CD4-positive, alpha-beta T cell treated with Interleukin-2 at 100 ng/mL for 4 hours (primary cell): ENCODE results near the gene SLX9.
A peak's percentile ranks its signal among the peaks of the same experiment; 100 is the strongest.

Source experiments
- DNase-seq: peaks from one replicate; pipeline ENCODE4 v3.0.0-alpha.2; 2020; ENCODE audit warnings: low spot score

The SLX9 gene, protein sequence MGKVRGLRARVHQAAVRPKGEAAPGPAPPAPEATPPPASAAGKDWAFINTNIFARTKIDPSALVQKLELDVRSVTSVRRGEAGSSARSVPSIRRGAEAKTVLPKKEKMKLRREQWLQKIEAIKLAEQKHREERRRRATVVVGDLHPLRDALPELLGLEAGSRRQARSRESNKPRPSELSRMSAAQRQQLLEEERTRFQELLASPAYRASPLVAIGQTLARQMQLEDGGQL

DNA sequence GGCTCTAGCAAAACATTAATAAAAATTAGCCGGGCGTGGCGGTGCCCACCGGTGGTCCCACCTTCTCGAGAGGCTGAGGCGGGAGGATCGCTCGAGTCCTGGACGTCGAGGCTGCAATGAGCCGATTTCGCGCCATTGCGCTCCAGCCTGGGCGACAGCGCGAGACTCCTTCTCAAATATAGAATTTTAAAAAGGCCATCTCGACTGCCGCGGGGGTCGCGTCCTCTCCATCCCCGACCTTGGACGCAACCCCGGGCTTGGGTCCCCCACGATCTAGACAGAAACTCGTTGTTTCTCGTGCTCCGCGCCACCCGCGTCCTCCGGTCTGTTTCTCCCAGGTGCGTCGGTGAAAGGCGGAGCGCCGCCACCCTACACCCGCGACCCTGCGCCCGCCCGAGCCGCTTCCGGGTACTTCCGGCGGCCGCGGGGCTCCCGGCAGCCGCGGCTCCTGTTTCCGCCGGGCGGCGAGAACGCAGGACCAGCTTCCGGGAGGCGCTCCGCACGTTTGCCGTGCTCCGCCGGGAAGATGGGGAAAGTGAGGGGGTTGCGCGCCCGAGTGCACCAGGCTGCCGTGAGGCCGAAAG is at the start of gene SLX9:
Gene SLX9 (plus strand): TSS at position 498 of the 584 bp plus-strand sequence. CDS start 29 bp downstream, at position 527.
- peak; percentile 76 for DNase-seq

GRCh38 chr21:44890338-44890931 is 49.4 kb upstream of the SLX9 start:
- DNase-seq, result no peak

GRCh38 chr21:44890961-44891541 is 48.8 kb upstream of the SLX9 start:
- DNase-seq, result no peak

GRCh38 chr21:44891631-44892031 is 48.2 kb upstream of the SLX9 start:
- no peak for DNase-seq

DNA sequence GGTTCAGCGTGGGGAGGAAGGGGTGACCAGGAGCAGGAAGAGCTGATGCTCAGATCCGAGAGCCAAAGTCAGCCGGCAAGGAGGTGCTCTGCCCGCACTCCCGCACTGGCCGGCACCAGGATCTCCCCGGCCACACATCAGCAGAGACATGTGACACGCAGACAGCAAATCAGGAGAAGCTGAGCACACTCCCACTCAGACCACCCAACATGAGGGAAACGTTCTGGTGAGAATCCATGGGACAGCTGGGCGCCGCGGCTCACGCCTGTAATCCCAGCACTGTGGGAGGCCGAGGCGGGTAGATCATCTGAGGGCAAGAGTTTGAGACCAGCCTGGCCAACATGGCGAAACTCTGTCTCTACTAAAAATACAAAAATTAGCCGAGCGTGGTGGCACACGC is 47.7 kb upstream of the SLX9 start:
- no peak for DNase-seq

DNA sequence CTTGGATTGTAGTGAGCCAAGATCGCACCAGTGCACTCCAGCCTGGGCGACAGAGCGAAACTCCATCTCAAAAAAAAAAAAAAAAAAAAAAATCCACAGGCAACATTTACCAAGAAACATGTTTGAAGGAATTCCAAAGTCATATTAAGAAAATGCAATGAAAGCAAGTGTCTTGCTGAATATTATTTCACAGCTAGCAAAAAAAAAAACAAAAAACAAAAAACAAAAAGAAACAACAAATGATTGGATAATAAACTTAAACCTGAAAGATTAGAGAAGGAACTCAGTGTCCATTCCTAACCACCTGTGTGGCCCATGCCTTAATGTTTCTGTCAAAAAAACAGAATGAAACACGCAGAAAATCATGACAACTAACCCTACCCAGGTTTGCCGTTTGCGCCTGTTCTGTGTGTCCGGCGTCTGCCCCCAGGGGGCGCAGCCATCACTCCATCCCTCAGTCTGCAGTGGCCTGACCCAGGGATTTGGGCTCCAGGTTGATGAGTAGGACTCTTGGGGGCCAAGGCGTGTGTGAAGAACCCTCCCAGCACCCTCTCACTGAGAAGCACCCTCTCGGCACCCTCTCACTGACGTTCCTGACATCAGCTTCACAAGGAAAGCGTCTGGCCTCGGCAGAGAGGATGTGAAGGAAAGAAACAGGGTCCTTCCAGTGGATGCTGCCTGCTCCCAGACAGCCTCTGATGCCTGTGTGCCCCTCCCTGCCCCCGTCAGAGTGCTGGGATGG is 47.1 kb upstream of the SLX9 start:
- DNase-seq, result peak; percentile 83

DNA sequence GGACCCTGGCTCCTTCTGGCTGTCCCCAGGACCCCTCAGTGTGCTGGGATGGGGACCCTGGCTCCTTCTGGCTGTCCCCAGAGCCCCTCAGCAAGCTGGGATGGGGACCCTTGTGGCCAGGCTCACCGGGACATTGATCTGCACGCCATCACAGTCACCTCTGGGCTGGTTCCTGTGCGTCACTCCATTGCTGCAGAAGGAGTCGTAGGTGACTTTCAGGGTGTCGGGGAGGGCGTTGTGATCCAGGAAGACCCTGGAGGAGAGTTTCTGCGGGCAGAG is 46.6 kb upstream of the SLX9 start:
- DNase-seq, result no peak

DNA sequence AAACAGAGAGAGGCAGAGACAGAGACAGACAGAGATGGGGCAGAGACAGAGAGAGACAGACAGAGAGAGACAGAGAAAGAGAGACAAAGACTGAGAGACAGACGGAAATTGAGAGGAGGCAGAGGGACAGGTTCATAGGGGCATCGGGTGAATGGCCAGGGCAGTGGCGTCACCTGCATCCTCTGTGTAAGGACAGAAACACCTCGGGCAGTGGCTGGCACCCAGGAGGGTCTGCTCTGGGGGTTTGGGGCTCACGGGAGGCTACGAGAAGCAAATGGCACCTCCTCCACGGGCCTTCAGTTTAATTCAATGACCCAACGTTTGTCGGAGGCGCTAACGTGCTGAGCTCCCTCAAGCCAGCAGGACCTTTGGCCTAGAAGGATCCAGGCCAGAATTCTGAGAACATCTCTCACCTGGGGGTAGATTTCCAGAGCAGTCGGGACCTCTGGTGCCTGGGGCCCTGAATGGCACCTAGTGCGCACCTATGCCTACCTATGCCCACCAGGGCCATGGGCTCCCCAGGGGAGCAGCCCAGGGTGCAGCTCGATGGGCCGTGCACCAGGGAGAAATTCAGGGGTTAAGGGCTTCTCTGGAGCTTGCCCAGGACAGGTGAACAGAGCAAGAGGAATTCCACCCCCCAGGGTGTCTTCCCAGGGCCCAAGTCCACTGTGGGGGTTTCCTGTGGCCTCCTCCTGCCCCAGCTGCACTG is 45.7 kb upstream of the SLX9 start:
- no peak for DNase-seq

GRCh38 chr21:44894687-44895302 is 45.0 kb upstream of the SLX9 start:
- DNase-seq, result no peak

GRCh38 chr21:44895859-44896258 is 44.0 kb upstream of the SLX9 start:
- DNase-seq, result no peak

DNA sequence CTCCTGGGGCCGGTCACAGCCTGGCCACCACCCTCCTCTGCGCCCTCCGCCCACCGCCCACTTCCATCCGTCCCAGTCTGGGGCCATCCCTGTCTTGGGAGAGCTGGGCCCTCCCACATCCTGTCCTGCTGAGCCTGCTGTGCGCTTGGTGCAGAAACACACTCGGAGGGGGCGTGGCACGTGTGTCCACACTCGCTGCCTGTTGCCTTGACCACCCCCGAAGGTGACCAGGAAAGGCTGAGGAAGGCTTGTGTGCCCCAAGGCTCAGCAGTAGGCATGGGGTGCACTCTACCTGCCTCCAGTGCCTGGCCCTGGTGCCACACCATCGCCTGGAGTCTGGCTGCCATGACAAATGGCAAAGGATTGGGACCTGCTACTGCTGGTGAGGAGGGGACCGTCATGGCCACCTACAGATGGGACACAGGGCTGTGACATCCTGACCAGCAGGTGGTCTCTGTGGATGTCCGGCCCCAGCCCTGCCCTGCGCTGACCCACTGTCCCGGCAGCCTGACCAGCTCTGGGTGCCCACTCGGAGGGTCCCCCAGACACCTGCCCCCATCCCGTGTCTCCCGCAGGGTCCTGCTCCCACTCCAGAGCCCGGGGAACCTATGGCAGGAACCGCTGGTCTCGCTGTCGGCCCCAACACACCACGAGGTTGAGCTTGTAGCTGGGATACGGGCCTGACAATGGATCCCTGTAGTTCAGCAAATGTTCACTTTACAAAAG is 43.1 kb upstream of the SLX9 start:
- no peak for DNase-seq

DNA sequence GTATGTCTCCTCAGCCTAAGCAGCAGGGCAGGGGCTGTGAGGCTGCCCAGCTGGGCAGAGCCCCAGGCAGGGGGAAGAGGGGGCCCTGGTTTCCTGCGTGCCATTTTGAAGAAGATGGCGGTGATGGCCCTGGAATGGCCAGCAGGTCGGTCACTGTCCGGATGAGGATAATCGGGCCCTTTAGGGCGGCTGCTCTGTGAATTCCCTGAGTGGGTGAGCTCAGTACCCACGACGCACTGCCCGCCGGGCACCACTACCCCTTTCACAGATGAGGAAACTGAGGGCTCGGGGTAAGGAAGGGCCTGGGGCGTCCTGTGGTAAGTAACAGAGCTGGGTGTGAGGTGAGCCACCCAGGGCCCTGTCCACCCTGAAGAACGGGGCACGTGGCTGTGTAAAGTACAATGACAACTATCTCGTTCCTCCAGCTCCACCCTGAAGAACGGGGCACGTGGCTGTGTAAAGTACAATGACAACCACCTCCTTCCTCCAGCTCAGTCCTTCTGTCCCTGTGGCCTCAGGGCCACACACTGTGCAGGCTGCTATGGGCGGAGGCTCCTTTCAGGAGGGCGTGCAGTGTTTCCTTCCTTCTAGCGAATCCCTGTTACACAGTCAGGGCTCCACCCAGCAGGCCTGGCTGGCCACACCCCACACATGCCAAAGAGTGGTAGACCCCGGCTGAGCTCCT is 42.4 kb upstream of the SLX9 start:
- no peak for DNase-seq

DNA sequence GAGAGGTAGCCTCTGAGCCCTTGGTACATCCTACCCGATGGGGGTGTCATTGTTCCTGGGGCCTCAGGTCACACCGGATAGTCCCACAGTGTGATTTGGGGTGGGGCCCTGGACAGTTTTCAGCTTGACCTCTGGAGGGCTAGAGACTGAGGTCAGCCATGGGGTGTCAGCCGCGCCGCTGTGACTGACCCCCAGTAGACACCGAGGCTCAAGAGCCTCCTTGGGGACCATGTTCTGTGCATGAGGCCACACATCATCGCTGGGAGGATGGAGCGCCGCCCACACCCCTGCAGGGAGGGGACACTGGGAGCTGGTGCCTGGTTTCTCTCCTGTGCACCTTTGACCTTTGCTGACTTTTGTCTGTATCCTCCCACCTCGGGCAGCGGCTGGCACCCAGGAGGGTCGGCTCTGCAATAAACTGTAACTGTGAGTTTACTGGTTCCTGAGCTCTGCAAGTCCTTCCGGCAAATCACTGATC is 41.8 kb upstream of the SLX9 start:
- no peak for DNase-seq

GRCh38 chr21:44898851-44899767 is 40.7 kb upstream of the SLX9 start:
- DNase-seq, result no peak

DNA sequence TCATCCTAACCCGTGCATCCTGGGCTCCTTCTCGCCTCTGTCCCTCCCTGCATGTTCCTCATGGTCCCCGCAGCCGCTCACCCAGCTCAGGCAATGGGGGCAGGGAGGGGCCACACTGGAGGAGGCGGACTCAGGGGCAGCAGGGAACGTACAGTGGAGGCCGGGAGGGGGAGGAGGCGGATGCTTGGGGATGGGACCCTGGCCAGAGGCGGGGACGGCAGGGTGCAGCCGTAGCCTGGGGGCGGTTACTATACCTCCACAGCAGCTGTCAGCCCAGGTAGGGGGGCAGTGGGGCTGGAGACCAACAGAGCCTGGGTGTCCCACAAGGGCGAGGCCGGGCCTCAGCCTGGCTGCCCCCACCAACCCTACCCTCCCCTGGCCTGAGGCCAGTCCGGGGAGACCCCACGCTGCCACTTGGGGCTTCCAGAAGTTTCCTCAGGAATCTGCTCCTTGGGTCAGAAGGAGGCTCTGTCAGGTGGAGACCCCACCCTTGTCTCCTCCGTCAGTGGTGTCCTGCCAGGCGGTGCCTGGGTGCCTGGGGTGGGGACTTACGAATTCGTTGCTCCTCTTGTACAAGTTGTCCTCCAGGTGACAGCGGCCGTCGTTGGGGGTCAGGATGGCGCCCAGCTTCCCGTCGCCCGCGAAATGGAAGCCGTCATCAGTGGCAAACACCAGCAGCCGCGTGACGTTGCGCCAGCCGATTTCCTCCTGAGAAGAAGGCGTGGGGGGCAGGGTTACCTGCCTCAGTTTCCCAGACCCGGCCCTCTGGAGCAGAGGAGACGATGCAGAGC is 39.9 kb upstream of the SLX9 start:
- DNase-seq, result no peak

DNA sequence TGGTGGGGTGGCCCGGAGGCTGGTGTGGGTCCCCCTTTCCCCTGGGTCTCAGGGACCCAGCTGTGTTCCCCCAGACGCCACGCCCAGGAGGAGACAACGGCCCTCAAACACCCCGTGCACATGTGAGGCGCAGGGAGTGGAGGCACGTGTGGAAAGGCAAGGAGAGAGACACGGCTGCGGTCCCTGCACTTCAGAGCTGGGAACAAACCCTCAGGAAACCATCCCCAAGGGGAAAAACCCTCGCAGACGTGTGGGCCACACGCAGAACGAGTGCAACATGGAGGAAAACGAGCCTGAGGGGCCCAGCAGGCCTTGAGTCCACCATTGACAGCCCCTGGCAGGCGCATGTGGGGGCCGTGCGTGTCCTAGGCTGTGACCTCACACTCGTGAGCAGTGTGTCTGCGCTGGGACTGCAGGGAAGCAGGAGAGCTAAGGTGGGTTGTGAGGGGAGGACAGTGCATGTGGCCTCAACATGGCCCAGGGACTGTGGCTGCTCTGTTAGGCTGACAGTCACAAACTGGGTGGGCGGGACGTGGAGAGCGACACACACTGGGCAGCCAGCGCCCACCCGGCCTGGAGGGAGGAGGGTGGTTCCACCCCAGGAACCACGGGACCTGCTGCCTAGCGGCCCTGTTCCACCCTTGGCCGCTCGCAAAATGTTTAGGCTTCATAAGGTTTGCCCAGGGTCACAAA is 39.1 kb upstream of the SLX9 start:
- no peak for DNase-seq

DNA sequence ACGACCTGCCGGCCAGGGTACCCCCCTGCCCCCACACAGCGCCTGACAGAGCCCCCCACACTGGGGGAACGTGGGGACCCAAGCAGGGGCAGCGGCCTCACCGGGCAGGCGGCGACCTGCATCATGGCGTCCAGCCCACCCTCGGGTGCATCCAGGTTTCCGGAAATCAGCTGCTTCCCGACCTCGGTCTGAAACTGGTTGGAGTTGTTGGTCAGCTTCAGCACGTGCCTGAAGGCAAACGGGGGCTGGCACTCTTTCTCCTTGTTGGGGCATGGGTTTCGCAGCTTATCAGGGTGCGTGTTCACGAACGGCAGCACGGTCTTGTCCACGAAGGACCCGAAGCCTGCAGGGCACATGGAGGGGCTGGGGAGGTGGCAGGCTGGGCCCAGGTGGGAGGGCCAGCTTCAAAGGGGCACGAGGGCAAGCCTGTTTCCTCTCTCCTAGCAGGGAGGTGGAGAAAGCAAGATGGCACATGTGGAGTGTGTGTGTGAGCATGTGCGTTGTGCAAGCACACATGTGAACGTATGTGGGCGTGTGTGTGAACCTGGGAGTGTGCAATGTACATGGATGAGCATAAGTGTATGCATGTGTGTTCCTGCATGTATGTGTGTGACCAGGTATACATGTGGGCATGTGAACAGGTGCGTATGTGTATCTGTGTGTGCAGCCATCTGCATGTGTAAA is 38.3 kb upstream of the SLX9 start:
- DNase-seq, result no peak
